CD4-positive, alpha-beta memory T cell (primary cell): ENCODE results near the gene EFNB2. TPM values are rescaled to one million over a fixed set of nuclear protein-coding genes. Genes with fewer than 3 reads are reported as not detected.

Experiments used
- CTCF ChIA-PET: fragments of 350-600 bp; sonication (Branson Sonifier 250); formaldehyde crosslinking; loops from one replicate; lab custom pipeline; 2021; ENCODE audit warnings: inconsistent platforms; ENCODE audit not compliant: partially characterized antibody; lab: Charles Lee
- POLR2A ChIA-PET: fragments of 350-600 bp; sonication (Branson Sonifier 250); formaldehyde crosslinking; loops from one replicate; lab custom pipeline; 2021; ENCODE audit not compliant: partially characterized antibody; lab: Charles Lee
- DNase-seq, 5 donors: peaks; one replicate each; pipeline versions ENCODE4 v3.0.0 to v3.0.0-alpha.2; 2020 to 2022; ENCODE audit warnings: mixed read lengths in 1 of 5
- H3K27ac ChIP-seq: one replicate; pipeline ENCODE4 v1.7.0; 2013; ENCODE audit warnings: low read depth, low read length
- H3K27me3 ChIP-seq: 2 replicates; pipeline ENCODE4 v1.7.0; 2013; ENCODE audit warnings: mild to moderate bottlenecking, low read length, moderate library complexity; ENCODE audit not compliant: insufficient read depth
- H3K36me3 ChIP-seq: 2 replicates; pipeline ENCODE4 v1.7.0; 2013; ENCODE audit warnings: mild to moderate bottlenecking, low read length, moderate library complexity; ENCODE audit not compliant: insufficient read depth
- H3K4me1 ChIP-seq: 2 replicates; pipeline ENCODE4 v1.7.0; 2013; ENCODE audit warnings: mild to moderate bottlenecking, low read length, moderate library complexity; ENCODE audit not compliant: insufficient read depth
- H3K4me3 ChIP-seq, 2 donors: one replicate each; pipeline ENCODE4 v1.7.0; 2013; ENCODE audit warnings: low read length in 2 of 2, mild to moderate bottlenecking in 1 of 2
- H3K9me3 ChIP-seq, 2 donors: one replicate each; pipeline ENCODE4 v1.7.0; 2013; ENCODE audit warnings: low read length in 2 of 2, control low read depth in 1 of 2; ENCODE audit not compliant: control insufficient read depth in 1 of 2
- H3K27ac Mint-ChIP-seq, 7 donors: one replicate each; pipeline ENCODE4 v1.8.0; 2020 to 2021; ENCODE audit warnings: mixed read lengths in 7 of 7, mild to moderate bottlenecking in 6 of 7, inconsistent platforms in 3 of 7, moderate library complexity in 3 of 7
- H3K27me3 Mint-ChIP-seq, 2 donors: one replicate each; pipeline ENCODE4 v1.8.0; 2020 to 2021; ENCODE audit warnings: mixed read lengths in 2 of 2
- H3K36me3 Mint-ChIP-seq, 2 donors: one replicate each; pipeline ENCODE4 v1.8.0; 2020 to 2021; ENCODE audit warnings: mixed read lengths in 2 of 2, inconsistent platforms in 1 of 2, mild to moderate bottlenecking in 1 of 2
- H3K4me1 Mint-ChIP-seq, 4 donors: one replicate each; pipeline ENCODE4 v1.8.0; 2020 to 2021; ENCODE audit warnings: mixed read lengths in 4 of 4, mild to moderate bottlenecking in 1 of 4
- H3K4me3 Mint-ChIP-seq, 8 donors: one replicate each; pipeline ENCODE4 v1.8.0; 2020 to 2021; ENCODE audit warnings: mixed read lengths in 8 of 8, mild to moderate bottlenecking in 7 of 8, moderate library complexity in 6 of 8, inconsistent platforms in 3 of 8
- H3K9me3 Mint-ChIP-seq, 8 donors: one replicate each; pipeline ENCODE4 v1.8.0; 2020 to 2021; ENCODE audit warnings: mixed read lengths in 8 of 8, mild to moderate bottlenecking in 5 of 8, inconsistent platforms in 3 of 8, moderate library complexity in 1 of 8
- intact Hi-C: fragments of 100-400 bp; cut with micrococcal nuclease; formaldehyde crosslinking; loops from one replicate; pipeline ENCODE4 v1.15.1; 2023
- polyA plus RNA-seq, 2 donors: library from polyadenylated mRNA; unstranded; fragments of 300-500 nt; fragmentation: Illumina TruSeq; gene quantifications; one replicate each; pipeline ENCODE4 v1.2.3, GENCODE V29; 2021
- total RNA-seq, 2 experiments: library from RNA; stranded (reverse); gene quantifications; one replicate each; pipeline ENCODE4 v1.2.3, GENCODE V29; 2021

The EFNB2 gene
- total and polyA plus RNA-seq, 4 experiments from 2014 or later, result 0.05 to 0.38 (median 0.25) TPM; not detected in 1

- Histone ChIP-seq H3K36me3 (no peaks in the 10 kb centered on the region), H3K27me3 (peaks cover 3% of the 10 kb centered on the region), H3K4me1 (peaks cover 6% of the 10 kb centered on the region), H3K4me3 (no peak overlapping the region), H3K9me3 (no peaks in the 10 kb centered on the region), H3K27ac (no peak overlapping the region)
- Mint-ChIP-seq H3K4me1 (peaks cover 17 to 28% (median 20%) of the 10 kb centered on the region in 4 donors), H3K27me3 (peaks cover 42 to 55% of the 10 kb centered on the region in 2 donors), H3K9me3 (peaks cover 0 to 2% (median 0%) of the 10 kb centered on the region in 8 donors), H3K27ac (no peak overlapping the region), H3K36me3 (no peaks in the 10 kb centered on the region), H3K4me3 (peak overlapping the region in 1 of 8 donors; percentile 18)
- intact Hi-C loops, result no loop called here
- POLR2A ChIA-PET, result no interaction called here
- CTCF ChIA-PET, result no interaction called here
- DNase-seq, result no peak
Measured at GRCh38 chr13:106489849-106490568, 45.5 kb downstream of the EFNB2 start.

- POLR2A ChIA-PET, result no interaction called here
- peaks cover 3% of the 10 kb centered on the region for H3K27me3 ChIP-seq
Measured at GRCh38 chr13:106488686-106489085, 46.8 kb downstream of the EFNB2 start.

GRCh38 chr13:106488076-106488475 lies 47.4 kb downstream of the EFNB2 start:
- H3K27ac Mint-ChIP-seq, result no peak overlapping the region
- ChIA-PET POLR2A (no interaction called here), CTCF (no interaction called here)
- H3K9me3 Mint-ChIP-seq, result peaks cover 0 to 2% (median 0%) of the 10 kb centered on the region in 8 donors
- DNase-seq, result no peak
- no peak overlapping the region for H3K4me3 Mint-ChIP-seq
- H3K27ac ChIP-seq, result no peak overlapping the region
- H3K4me3 ChIP-seq, result no peak overlapping the region
- peaks cover 10 to 18% (median 11%) of the 10 kb centered on the region in 4 donors for H3K4me1 Mint-ChIP-seq
- H3K9me3 ChIP-seq, result no peaks in the 10 kb centered on the region
- H3K27me3 ChIP-seq, result peaks cover 3% of the 10 kb centered on the region
- intact Hi-C loops, result no loop called here
- no peaks in the 10 kb centered on the region for H3K36me3 ChIP-seq
- peaks cover 38 to 43% of the 10 kb centered on the region in 2 donors for H3K27me3 Mint-ChIP-seq
- no peaks in the 10 kb centered on the region for H3K36me3 Mint-ChIP-seq
- H3K4me1 ChIP-seq, result peaks cover 6% of the 10 kb centered on the region

More at GRCh38 chr13:106488686-106489085, 46.8 kb downstream of the EFNB2 start:
- Mint-ChIP-seq H3K27me3 (peaks cover 42 to 48% of the 10 kb centered on the region in 2 donors), H3K27ac (no peak overlapping the region), H3K36me3 (no peaks in the 10 kb centered on the region), H3K4me3 (no peak overlapping the region), H3K9me3 (peaks cover 0 to 2% (median 0%) of the 10 kb centered on the region in 8 donors), H3K4me1 (peaks cover 15 to 25% (median 17%) of the 10 kb centered on the region in 4 donors)
- Histone ChIP-seq H3K4me1 (peaks cover 6% of the 10 kb centered on the region), H3K36me3 (no peaks in the 10 kb centered on the region), H3K4me3 (no peak overlapping the region), H3K9me3 (no peaks in the 10 kb centered on the region), H3K27ac (no peak overlapping the region)
- CTCF ChIA-PET, result no interaction called here
- no peak for DNase-seq
- intact Hi-C loops, result no loop called here

GRCh38 chr13:106487129-106487528 lies 48.3 kb downstream of the EFNB2 start:
- Histone ChIP-seq H3K9me3 (no peaks in the 10 kb centered on the region), H3K27ac (no peak overlapping the region), H3K36me3 (no peaks in the 10 kb centered on the region), H3K4me3 (no peak overlapping the region), H3K4me1 (peaks cover 6% of the 10 kb centered on the region), H3K27me3 (peaks cover 2% of the 10 kb centered on the region)
- no peak overlapping the region for H3K27ac Mint-ChIP-seq
- CTCF ChIA-PET, result no interaction called here
- POLR2A ChIA-PET, result no interaction called here
- H3K4me1 Mint-ChIP-seq, result peaks cover 10 to 13% (median 11%) of the 10 kb centered on the region in 4 donors
- H3K27me3 Mint-ChIP-seq, result peaks cover 37 to 39% of the 10 kb centered on the region in 2 donors
- no peak overlapping the region for H3K4me3 Mint-ChIP-seq
- H3K36me3 Mint-ChIP-seq, result no peaks in the 10 kb centered on the region
- peaks cover 0 to 11% (median 0%) of the 10 kb centered on the region in 8 donors for H3K9me3 Mint-ChIP-seq
- DNase-seq, result no peak
- intact Hi-C loops, result no loop called here

- H3K27ac Mint-ChIP-seq, result no peak overlapping the region
- DNase-seq, result no peak
- Histone ChIP-seq H3K36me3 (no peaks in the 10 kb centered on the region), H3K27me3 (no peaks in the 10 kb centered on the region), H3K9me3 (no peaks in the 10 kb centered on the region), H3K27ac (no peak overlapping the region), H3K4me1 (peaks cover 6% of the 10 kb centered on the region), H3K4me3 (no peak overlapping the region)
- no peak overlapping the region for H3K4me3 Mint-ChIP-seq
- H3K9me3 Mint-ChIP-seq, result peaks cover 0 to 14% (median 0%) of the 10 kb centered on the region in 8 donors
- intact Hi-C loops, result no loop called here
- peaks cover 37 to 38% of the 10 kb centered on the region in 2 donors for H3K27me3 Mint-ChIP-seq
- peaks cover 8 to 9% (median 8%) of the 10 kb centered on the region in 4 donors for H3K4me1 Mint-ChIP-seq
- ChIA-PET POLR2A (no interaction called here), CTCF (no interaction called here)
- H3K36me3 Mint-ChIP-seq, result no peaks in the 10 kb centered on the region
Measured at GRCh38 chr13:106486287-106486686, 49.2 kb downstream of the EFNB2 start.

GRCh38 chr13:106484537-106485193 lies 50.8 kb downstream of the EFNB2 start:
- intact Hi-C loops, result no loop called here
- ChIA-PET CTCF (no interaction called here), POLR2A (no interaction called here)
- H3K36me3 ChIP-seq, result no peaks in the 10 kb centered on the region
- no peaks in the 10 kb centered on the region for H3K4me1 Mint-ChIP-seq
- peaks cover 34% of the 10 kb centered on the region in 2 donors for H3K27me3 Mint-ChIP-seq
- H3K4me1 ChIP-seq, result no peaks in the 10 kb centered on the region
- no peak overlapping the region for H3K27ac ChIP-seq
- no peaks in the 10 kb centered on the region for H3K27me3 ChIP-seq
- no peak overlapping the region for H3K4me3 Mint-ChIP-seq
- DNase-seq, result no peak
- H3K9me3 Mint-ChIP-seq, result peaks cover 0 to 14% (median 0%) of the 10 kb centered on the region in 8 donors
- no peak overlapping the region for H3K4me3 ChIP-seq
- H3K9me3 ChIP-seq, result no peaks in the 10 kb centered on the region
- H3K36me3 Mint-ChIP-seq, result no peaks in the 10 kb centered on the region
- no peak overlapping the region for H3K27ac Mint-ChIP-seq

- POLR2A ChIA-PET, result no interaction called here
- no peak for DNase-seq
- no peaks in the 10 kb centered on the region for H3K4me1 Mint-ChIP-seq
Measured at GRCh38 chr13:106484084-106484483, 51.4 kb downstream of the EFNB2 start.

More at GRCh38 chr13:106484084-106484483, 51.4 kb downstream of the EFNB2 start:
- CTCF ChIA-PET, result no interaction called here
- Mint-ChIP-seq H3K9me3 (peaks cover 0 to 14% (median 0%) of the 10 kb centered on the region in 8 donors), H3K36me3 (no peaks in the 10 kb centered on the region), H3K27ac (no peak overlapping the region), H3K4me3 (no peak overlapping the region), H3K27me3 (peaks cover 30 to 33% of the 10 kb centered on the region in 2 donors)
- intact Hi-C loops, result no loop called here
- Histone ChIP-seq H3K36me3 (no peaks in the 10 kb centered on the region), H3K4me1 (no peaks in the 10 kb centered on the region), H3K4me3 (no peak overlapping the region), H3K27me3 (no peaks in the 10 kb centered on the region), H3K27ac (no peak overlapping the region), H3K9me3 (no peaks in the 10 kb centered on the region)
